Activated CD4-positive, alpha-beta T cell treated with anti-CD3 and anti-CD28 coated beads, Interleukin-2, amount 10 ng/mL, durations not matched to agents 7 days and 5 days (primary cell): ENCODE measurements around the gene THBS2. TPM values are rescaled to one million over a fixed set of nuclear protein-coding genes. Genes with fewer than 3 reads are reported as not detected.
A peak's percentile ranks its signal among the peaks of the same experiment; 100 is the strongest.
"Not testable (repeated sequence)": the region's sequence is repeated elsewhere in the genome, so short reads cannot be mapped to it uniquely, and the experiment has no call there.

Experiments used
- CTCF ChIA-PET: fragments of 350-600 bp; sonication (Branson Sonifier 250); formaldehyde crosslinking; loops from one replicate; lab custom pipeline; 2021; ENCODE audit warnings: antibody characterized with exemption; lab: Charles Lee
- POLR2A ChIA-PET: fragments of 350-600 bp; sonication (Branson Sonifier 250); formaldehyde crosslinking; loops from one replicate; lab custom pipeline; 2021; ENCODE audit warnings: antibody characterized with exemption; lab: Charles Lee
- DNase-seq: peaks from one replicate; pipeline ENCODE4 v3.0.0-alpha.2; 2020
- H3K27ac Mint-ChIP-seq: one replicate; pipeline ENCODE4 v1.8.0; 2021; ENCODE audit warnings: mild to moderate bottlenecking, moderate library complexity, mixed read lengths
- H3K27me3 Mint-ChIP-seq: one replicate; pipeline ENCODE4 v1.8.0; 2021; ENCODE audit warnings: mixed read lengths
- H3K36me3 Mint-ChIP-seq: one replicate; pipeline ENCODE4 v1.8.0; 2021; ENCODE audit warnings: low read depth, mixed read lengths
- H3K4me1 Mint-ChIP-seq: one replicate; pipeline ENCODE4 v1.8.0; 2021; ENCODE audit warnings: mixed read lengths
- H3K4me3 Mint-ChIP-seq: one replicate; pipeline ENCODE4 v1.8.0; 2021; ENCODE audit warnings: mild to moderate bottlenecking, moderate library complexity, mixed read lengths
- H3K9me3 Mint-ChIP-seq: one replicate; pipeline ENCODE4 v1.8.0; 2021; ENCODE audit warnings: mixed read lengths
- total RNA-seq, 2 experiments: library from RNA; stranded (reverse); gene quantifications; one replicate each; pipeline ENCODE4 v1.2.3, GENCODE V29; 2021

Gene THBS2
- total RNA-seq, 2 experiments from 2014 or later: not detected

DNA sequence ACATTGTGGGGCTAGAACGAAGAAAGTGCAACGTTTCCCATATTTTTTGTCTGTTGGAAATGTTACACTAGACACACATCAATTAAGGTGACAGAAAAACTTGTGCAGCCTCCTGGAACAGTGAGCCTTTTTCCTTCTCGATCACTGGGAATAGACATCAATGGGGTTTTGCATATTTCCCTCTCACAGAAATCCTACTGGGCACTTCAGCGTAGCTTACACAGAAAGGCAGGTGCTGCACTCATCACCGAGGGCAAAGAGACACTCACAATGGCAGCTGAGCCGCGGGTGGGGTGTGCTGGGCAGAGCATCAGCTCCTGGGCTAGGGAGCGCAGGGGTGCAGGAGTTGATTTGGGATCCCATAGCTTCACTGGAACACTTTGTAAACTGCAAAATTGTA lies 64.5 kb downstream of the THBS2 start:
- DNase-seq: no peak
- no peaks in the 10 kb centered on the region for H3K9me3 Mint-ChIP-seq
- POLR2A ChIA-PET: no interaction called here
- CTCF ChIA-PET: interaction anchor here (0.8 kb wide), 1 partner anchor 13 kb away, joined by 4 read pairs; no protein-coding TSS in a partner anchor
- no peaks in the 10 kb centered on the region for H3K36me3 Mint-ChIP-seq
- no peak overlapping the region for H3K27ac Mint-ChIP-seq
- no peak overlapping the region for H3K4me3 Mint-ChIP-seq
- H3K27me3 Mint-ChIP-seq: no peaks in the 10 kb centered on the region
- peaks cover 8% of the 10 kb centered on the region for H3K4me1 Mint-ChIP-seq

- Mint-ChIP-seq H3K4me3 (no peak overlapping the region), H3K27me3 (no peaks in the 10 kb centered on the region), H3K27ac (peak overlapping the region; percentile 3), H3K36me3 (no peaks in the 10 kb centered on the region), H3K9me3 (no peaks in the 10 kb centered on the region), H3K4me1 (peaks cover 8% of the 10 kb centered on the region)
- ChIA-PET POLR2A (no interaction called here), CTCF (interaction anchor here (0.6 kb wide), 1 partner anchor 47 kb away, joined by 3 read pairs; no protein-coding TSS in a partner anchor)
- no peak for DNase-seq
Measured at GRCh38 chr6:169188475-169188874, 65.2 kb downstream of the THBS2 start.

DNA sequence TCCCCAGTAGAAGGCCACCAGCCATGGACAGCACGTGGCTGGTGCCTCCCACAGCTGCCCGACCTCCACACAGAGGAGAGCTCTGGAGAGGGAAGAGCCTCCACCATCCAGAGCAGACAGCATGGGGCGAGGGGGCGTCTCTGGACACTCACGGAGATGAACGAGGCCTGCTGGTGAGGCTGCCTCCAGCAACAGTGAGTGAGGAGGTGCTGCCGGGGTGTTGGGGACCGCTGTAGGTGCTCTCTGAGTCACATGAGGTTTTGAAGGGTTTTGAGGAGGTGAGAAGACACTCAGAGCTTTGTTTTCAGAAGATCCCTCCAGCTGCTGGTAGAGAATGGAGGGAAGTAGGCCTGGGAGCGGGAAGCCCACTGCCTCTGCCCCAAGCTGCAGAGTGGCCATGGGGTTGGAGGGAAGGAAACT lies 65.6 kb downstream of the THBS2 start:
- Mint-ChIP-seq H3K9me3 (no peaks in the 10 kb centered on the region), H3K36me3 (no peaks in the 10 kb centered on the region), H3K27ac (peak overlapping the region; percentile 3), H3K4me3 (no peak overlapping the region), H3K4me1 (peaks cover 8% of the 10 kb centered on the region), H3K27me3 (no peaks in the 10 kb centered on the region)
- POLR2A ChIA-PET: no interaction called here
- no peak for DNase-seq
- CTCF ChIA-PET: interaction anchor here (0.6 kb wide), 1 partner anchor 47 kb away, joined by 3 read pairs; no protein-coding TSS in a partner anchor

DNA sequence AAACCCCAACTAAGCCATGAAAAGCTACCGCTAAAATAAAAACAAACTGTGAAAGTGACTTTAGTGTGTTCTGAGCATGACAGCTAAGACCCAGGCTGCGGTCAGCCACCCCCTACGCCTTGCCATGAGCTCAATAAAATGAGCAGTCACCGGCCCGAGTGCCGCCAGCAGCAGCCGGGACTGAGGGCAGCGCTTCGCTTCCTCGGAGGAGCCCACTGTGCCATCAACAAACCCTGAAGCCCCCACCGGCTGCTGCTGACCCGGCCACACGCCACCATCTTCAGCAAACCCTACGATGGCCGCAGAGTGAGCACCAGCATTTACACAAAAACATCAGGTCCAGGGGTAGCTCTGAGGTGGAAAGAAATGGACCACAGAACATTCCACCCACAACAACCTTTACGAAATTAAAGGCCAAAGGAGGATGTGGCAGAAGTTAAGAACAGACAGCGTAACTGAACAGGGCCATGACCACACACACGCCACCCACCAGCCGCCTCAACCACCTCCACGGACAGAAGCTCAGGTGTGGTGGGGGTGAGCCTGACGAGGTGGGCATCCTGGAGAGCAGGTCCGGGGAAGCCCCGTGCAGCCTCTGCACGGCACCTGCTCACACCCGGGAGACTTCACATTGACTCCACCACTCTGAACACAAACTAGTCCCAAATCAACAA lies 67.0 kb downstream of the THBS2 start:
- peaks cover 8% of the 10 kb centered on the region for H3K4me1 Mint-ChIP-seq
- H3K4me3 Mint-ChIP-seq: no peak overlapping the region
- no peaks in the 10 kb centered on the region for H3K36me3 Mint-ChIP-seq
- H3K27ac Mint-ChIP-seq: no peak overlapping the region
- POLR2A ChIA-PET: no interaction called here
- CTCF ChIA-PET: no interaction called here
- H3K9me3 Mint-ChIP-seq: no peaks in the 10 kb centered on the region
- no peak for DNase-seq
- H3K27me3 Mint-ChIP-seq: peaks cover 2% of the 10 kb centered on the region

DNA sequence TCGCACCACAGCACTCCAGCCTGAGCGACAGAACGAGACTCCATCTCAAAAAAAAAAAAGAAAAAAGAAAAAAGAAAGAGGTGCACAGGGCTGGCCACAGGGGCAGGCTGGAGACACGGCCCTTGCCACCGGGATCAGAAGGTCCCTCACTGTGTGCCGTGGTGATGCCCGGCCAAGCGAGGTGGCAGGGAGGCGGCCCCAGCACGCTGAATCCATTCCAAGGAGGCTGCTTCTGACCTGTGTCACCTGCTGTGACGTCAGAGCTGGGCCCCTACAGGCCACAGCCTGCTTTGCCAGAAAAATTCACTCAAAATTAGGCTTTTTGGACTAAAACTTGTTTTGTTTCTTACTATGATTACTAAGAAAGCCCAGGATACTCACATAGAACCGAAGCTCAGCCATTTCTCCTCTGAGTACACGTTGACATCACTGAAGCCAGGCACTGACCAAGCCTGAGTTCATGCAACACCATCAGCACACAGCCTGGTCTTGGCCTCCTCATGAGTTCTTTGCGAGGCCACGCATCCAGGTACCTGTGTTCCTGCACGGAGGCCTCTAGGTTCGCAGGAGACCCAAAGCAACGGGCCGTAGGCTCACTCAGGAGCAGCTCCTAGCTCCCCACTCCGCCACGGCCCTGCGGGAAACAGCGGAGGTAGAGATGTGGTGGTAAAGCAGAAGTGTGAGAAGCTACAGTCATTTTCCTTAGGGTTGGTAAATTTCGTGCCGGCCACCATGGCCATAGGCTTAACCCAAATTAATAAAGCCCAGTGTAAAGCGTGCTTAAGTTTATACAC lies 67.8 kb downstream of the THBS2 start:
- ChIA-PET CTCF (no interaction called here), POLR2A (no interaction called here)
- H3K36me3 Mint-ChIP-seq: no peaks in the 10 kb centered on the region
- H3K4me3 Mint-ChIP-seq: no peak overlapping the region
- no peaks in the 10 kb centered on the region for H3K9me3 Mint-ChIP-seq
- peaks cover 2% of the 10 kb centered on the region for H3K27me3 Mint-ChIP-seq
- H3K4me1 Mint-ChIP-seq: peaks cover 8% of the 10 kb centered on the region
- DNase-seq: no peak
- H3K27ac Mint-ChIP-seq: no peak overlapping the region

- ChIA-PET POLR2A (no interaction called here), CTCF (no interaction called here)
- peaks cover 2% of the 10 kb centered on the region for H3K27me3 Mint-ChIP-seq
- H3K9me3 Mint-ChIP-seq: no peaks in the 10 kb centered on the region
- H3K4me1 Mint-ChIP-seq: peaks cover 8% of the 10 kb centered on the region
- no peak overlapping the region for H3K27ac Mint-ChIP-seq
- no peaks in the 10 kb centered on the region for H3K36me3 Mint-ChIP-seq
- H3K4me3 Mint-ChIP-seq: no peak overlapping the region
- no peak for DNase-seq
Measured at GRCh38 chr6:169185011-169185521, 68.6 kb downstream of the THBS2 start.

DNA sequence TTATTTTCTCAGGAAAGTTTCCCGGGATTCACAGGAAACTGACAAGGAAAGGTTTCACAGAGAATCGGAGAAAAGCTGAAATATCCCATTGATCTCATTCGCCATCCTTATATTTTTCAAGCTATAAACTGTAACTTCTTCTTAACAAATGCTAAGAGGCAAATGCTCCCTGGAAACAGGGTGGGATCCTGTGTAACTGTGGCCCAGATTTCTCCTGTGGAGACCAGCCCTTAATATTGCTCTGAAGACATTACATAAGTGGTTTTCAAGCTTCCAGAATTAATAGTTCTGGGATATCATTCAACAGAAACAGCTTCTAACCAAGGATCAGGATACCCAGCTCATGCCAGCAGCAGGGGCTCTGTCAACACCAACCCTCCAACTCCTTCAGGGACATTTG lies 69.2 kb downstream of the THBS2 start:
- ChIA-PET CTCF (interaction anchor here (1.4 kb wide), 1 partner anchor 29 kb away, joined by 3 read pairs; no protein-coding TSS in a partner anchor), POLR2A (no interaction called here)
- DNase-seq: no peak
- peaks cover 8% of the 10 kb centered on the region for H3K4me1 Mint-ChIP-seq
- no peaks in the 10 kb centered on the region for H3K36me3 Mint-ChIP-seq
- H3K27me3 Mint-ChIP-seq: peaks cover 5% of the 10 kb centered on the region
- no peak overlapping the region for H3K4me3 Mint-ChIP-seq
- H3K27ac Mint-ChIP-seq: no peak overlapping the region
- H3K9me3 Mint-ChIP-seq: no peaks in the 10 kb centered on the region

GRCh38 chr6:169183233-169183632 lies 70.4 kb downstream of the THBS2 start:
- CTCF ChIA-PET: interaction anchor here (1.4 kb wide), 1 partner anchor 30 kb away, joined by 3 read pairs; no protein-coding TSS in a partner anchor
- DNase-seq: no peak
- H3K27me3 Mint-ChIP-seq: peaks cover 6% of the 10 kb centered on the region
- H3K9me3 Mint-ChIP-seq: no peaks in the 10 kb centered on the region
- no peak overlapping the region for H3K27ac Mint-ChIP-seq
- H3K4me3 Mint-ChIP-seq: no peak overlapping the region
- no peaks in the 10 kb centered on the region for H3K36me3 Mint-ChIP-seq
- H3K4me1 Mint-ChIP-seq: peaks cover 3% of the 10 kb centered on the region
- POLR2A ChIA-PET: no interaction called here

DNA sequence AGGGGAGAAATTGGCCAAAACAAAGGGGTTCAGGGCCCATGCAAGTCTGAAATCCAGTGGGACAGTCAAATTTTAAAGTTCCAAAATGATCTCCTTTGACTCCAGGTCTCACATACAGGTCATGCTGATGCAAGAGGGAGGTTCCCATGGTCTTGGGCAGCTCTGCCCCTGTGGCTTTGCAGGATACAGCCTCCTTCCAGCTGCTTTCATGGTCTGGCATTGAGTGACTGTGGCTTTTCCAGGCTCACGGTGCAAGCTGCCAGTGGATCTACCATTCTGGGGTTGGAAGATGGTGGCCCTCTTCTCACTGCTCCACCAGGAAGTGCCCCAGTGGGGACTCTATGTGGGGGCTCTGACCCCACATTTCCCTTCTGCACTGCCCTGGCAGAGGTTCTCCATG lies 73.8 kb downstream of the THBS2 start:
- DNase-seq, H3K27ac Mint-ChIP-seq, POLR2A ChIA-PET, H3K4me1 Mint-ChIP-seq, H3K4me3 Mint-ChIP-seq, H3K27me3 Mint-ChIP-seq, H3K9me3 Mint-ChIP-seq, H3K36me3 Mint-ChIP-seq, CTCF ChIA-PET: not testable (repeated sequence)

DNA sequence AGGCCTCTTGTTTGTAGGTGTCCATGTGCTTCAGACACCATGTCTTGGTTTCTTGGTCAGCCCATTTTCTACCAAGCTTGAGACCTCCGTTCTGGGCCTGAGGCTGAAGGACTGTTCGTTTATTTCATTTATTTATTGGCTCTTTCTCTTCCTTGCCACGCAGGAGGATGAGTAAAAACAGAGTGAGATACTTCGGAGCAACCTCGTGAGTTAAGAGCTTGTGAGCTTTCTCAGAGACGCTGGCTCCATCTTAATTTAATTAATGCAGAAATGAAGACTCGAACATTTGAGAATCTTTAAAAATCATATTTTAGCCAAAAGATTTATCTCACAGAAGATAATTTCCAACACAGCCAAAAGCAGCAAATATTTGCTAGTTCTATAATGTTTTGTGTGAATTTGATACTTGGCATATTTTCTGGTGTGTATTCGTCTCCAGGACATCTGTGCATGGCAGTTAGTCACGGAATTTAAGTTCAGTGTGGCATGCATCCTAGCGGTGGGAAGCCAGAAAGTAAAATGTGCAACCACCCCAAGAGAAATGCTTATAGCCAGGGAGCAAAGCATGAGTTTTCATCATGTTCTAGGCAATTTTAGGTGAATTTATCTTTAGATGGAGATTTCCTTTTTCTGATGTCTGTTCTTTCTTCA lies 76.0 kb downstream of the THBS2 start:
- CTCF ChIA-PET: no interaction called here
- Mint-ChIP-seq H3K36me3 (no peaks in the 10 kb centered on the region), H3K4me1 (no peaks in the 10 kb centered on the region), H3K27me3 (peaks cover 6% of the 10 kb centered on the region), H3K9me3 (no peaks in the 10 kb centered on the region), H3K27ac (no peak overlapping the region), H3K4me3 (no peak overlapping the region)
- POLR2A ChIA-PET: no interaction called here
- no peak for DNase-seq

- Mint-ChIP-seq H3K4me3 (no peak overlapping the region), H3K36me3 (no peaks in the 10 kb centered on the region)
- CTCF ChIA-PET: interaction anchor here (0.6 kb wide), 1 partner anchor 20 kb away, joined by 3 read pairs; no protein-coding TSS in a partner anchor
Measured at GRCh38 chr6:169176361-169176991, 77.2 kb downstream of the THBS2 start.

DNA sequence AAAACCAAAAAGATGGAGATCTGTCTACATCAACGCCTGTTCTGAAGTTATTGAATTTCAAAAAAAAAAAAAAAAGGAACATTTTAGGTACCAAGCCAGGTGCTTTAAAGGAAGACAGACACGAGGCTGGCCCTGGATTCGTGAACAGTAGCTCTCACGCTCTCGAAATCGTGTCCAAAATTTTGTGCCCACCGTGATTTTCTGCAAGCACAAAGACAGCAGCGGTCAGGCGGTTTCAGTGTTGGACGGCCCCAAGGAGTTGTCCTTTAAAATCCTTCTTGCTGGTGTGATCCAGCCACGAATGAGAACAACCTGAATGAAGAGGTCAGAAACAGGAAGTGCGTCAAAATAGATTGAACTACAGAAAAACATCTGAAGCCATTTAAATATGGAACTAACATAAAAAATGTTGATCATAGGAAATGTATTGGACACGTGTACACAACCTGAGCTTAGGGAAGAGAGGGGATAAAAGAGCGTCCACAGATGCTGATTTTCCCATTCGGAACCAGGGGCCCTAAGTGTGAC lies 78.2 kb downstream of the THBS2 start:
- ChIA-PET POLR2A (no interaction called here), CTCF (no interaction called here)
- H3K4me1 Mint-ChIP-seq: no peaks in the 10 kb centered on the region
- H3K4me3 Mint-ChIP-seq: no peak overlapping the region
- H3K27me3 Mint-ChIP-seq: peaks cover 4% of the 10 kb centered on the region
- no peaks in the 10 kb centered on the region for H3K36me3 Mint-ChIP-seq
- H3K27ac Mint-ChIP-seq: no peak overlapping the region
- DNase-seq: no peak
- no peaks in the 10 kb centered on the region for H3K9me3 Mint-ChIP-seq

More at GRCh38 chr6:169176361-169176991, 77.2 kb downstream of the THBS2 start:
- POLR2A ChIA-PET: no interaction called here
- DNase-seq: no peak
- peaks cover 4% of the 10 kb centered on the region for H3K27me3 Mint-ChIP-seq
- no peak overlapping the region for H3K27ac Mint-ChIP-seq
- no peaks in the 10 kb centered on the region for H3K9me3 Mint-ChIP-seq
- no peaks in the 10 kb centered on the region for H3K4me1 Mint-ChIP-seq
